HG02588 (cell line): ENCODE measurements around the gene QSOX2.

Experiments used
- ATAC-seq: cut with Tn5 transposase; IDR thresholded peaks from one replicate; pipeline ENCODE4 v1.9.1; 2021; ENCODE audit warnings: mild to moderate bottlenecking, moderate library complexity; ENCODE audit not compliant: unreplicated experiment

QSOX2 gene

GRCh38 chr9:136193127-136193890 is 52.3 kb downstream of the QSOX2 start:
- ATAC-seq: no peak

GRCh38 chr9:136192289-136193126 is 53.1 kb downstream of the QSOX2 start:
- ATAC-seq: no peak

- ATAC-seq: no peak
Observed at GRCh38 chr9:136191960-136192286, 53.7 kb downstream of the QSOX2 start.

- no peak for ATAC-seq
Observed at GRCh38 chr9:136191099-136191959, 54.3 kb downstream of the QSOX2 start.

GRCh38 chr9:136190656-136191055 is 55.0 kb downstream of the QSOX2 start:
- no peak for ATAC-seq

GRCh38 chr9:136190237-136190601 is 55.4 kb downstream of the QSOX2 start:
- ATAC-seq: no peak

GRCh38 chr9:136189394-136190236 is 56.0 kb downstream of the QSOX2 start:
- ATAC-seq: no peak

GRCh38 chr9:136187683-136188586 is 57.7 kb downstream of the QSOX2 start:
- ATAC-seq: no peak

GRCh38 chr9:136187197-136187596 is 58.4 kb downstream of the QSOX2 start:
- no peak for ATAC-seq

GRCh38 chr9:136186386-136186785 is 59.2 kb downstream of the QSOX2 start:
- ATAC-seq: no peak

GRCh38 chr9:136185596-136186366 is 59.8 kb downstream of the QSOX2 start:
- ATAC-seq: no peak

- ATAC-seq: no peak
Observed at GRCh38 chr9:136185066-136185465, 60.5 kb downstream of the QSOX2 start.

- ATAC-seq: no peak
Observed at GRCh38 chr9:136182850-136183422, 62.7 kb downstream of the QSOX2 start.

GRCh38 chr9:136182420-136182787 is 63.2 kb downstream of the QSOX2 start:
- ATAC-seq: no peak

GRCh38 chr9:136181784-136182419 is 63.7 kb downstream of the QSOX2 start:
- no peak for ATAC-seq

GRCh38 chr9:136180586-136180985 is 65.0 kb downstream of the QSOX2 start:
- ATAC-seq: no peak

GRCh38 chr9:136179761-136180160 is 65.9 kb downstream of the QSOX2 start:
- no peak for ATAC-seq

- ATAC-seq: no peak
Observed at GRCh38 chr9:136179101-136179616, 66.5 kb downstream of the QSOX2 start.
